SJSA1 (cell line): ENCODE measurements around the gene AGPAT3. TPM values are rescaled to one million over a fixed set of nuclear protein-coding genes. Genes with fewer than 3 reads are reported as not detected.
A peak's percentile ranks its signal among the peaks of the same experiment; 100 is the strongest.

ENCODE experiments used
- DNase-seq, 2 experiments: peaks; one replicate each; pipeline ENCODE4 v3.0.0-alpha.2; 2015 to 2020; ENCODE audit warnings: low spot score in 2 of 2, low read depth in 1 of 2
- H3K27ac ChIP-seq: fragments of 250-450 bp; sonication (Bioruptor Pico); 2 replicates; pipeline ENCODE4 v1.5.1; 2020; ENCODE audit warnings: mild to moderate bottlenecking, moderate library complexity
- H3K27me3 ChIP-seq: fragments of 250-450 bp; sonication (Bioruptor Pico); replicated peaks from 2 replicates; pipeline ENCODE4 v1.5.1; 2020; ENCODE audit warnings: mild to moderate bottlenecking, moderate library complexity
- H3K36me3 ChIP-seq: fragments of 250-450 bp; sonication (Bioruptor Pico); 2 replicates; pipeline ENCODE4 v1.5.1; 2020; ENCODE audit warnings: mild to moderate bottlenecking
- H3K4me1 ChIP-seq: fragments of 250-450 bp; sonication (Bioruptor Pico); replicated peaks from 2 replicates; pipeline ENCODE4 v1.6.1; 2021; ENCODE audit warnings: mild to moderate bottlenecking
- H3K4me3 ChIP-seq: fragments of 250-450 bp; sonication (Bioruptor Pico); 2 replicates; pipeline ENCODE4 v1.5.1; 2020; ENCODE audit warnings: mild to moderate bottlenecking
- H3K9me3 ChIP-seq: fragments of 250-450 bp; sonication (Bioruptor Pico); replicated peaks from 2 replicates; pipeline ENCODE4 v1.5.1; 2020; ENCODE audit warnings: mild to moderate bottlenecking
- total RNA-seq: library from RNA; depleted of rRNA; stranded (reverse); fragments of >200 nt; shearing (Covaris generic); gene quantifications from 2 replicates; pipeline ENCODE4 v1.2.3, GENCODE V29; 2014

The AGPAT3 gene
- total RNA-seq, 1 experiment from 2014 or later = 66.9 TPM

DNA sequence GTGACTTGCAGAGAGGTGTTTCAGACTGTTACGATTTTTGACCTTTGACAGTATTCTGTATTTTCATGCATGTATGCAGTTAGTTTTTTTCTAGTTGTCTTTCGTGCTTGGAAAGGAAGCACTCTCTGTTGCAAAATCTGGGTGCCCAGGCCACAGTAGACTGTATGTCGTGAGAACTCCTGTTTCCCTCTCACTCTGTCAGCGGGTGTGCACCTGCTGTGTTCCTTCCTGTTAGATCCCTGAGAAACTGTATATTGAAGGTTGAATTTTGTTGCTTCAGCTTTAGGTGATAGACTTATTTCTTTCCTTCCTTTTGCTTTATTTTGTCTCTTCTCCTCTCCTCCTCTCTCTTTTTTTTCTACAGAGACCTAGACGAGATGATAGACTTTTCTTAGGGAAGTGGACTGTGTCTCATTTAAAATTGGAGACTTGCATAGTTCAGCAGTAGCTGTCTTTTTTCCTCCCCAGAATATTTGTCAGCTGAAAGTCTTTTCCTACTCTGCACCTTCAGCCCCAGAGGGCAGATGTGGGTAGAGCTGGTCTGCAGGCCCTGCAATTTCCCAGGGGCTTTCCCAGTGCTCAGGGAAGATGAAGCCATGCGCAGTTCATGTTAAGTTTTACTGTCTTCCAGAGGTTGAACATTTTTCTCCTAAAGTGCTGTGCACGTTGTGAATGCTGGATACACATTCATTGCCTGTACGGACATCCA lies 148.5 kb downstream of the AGPAT3 start:
- H3K4me3 ChIP-seq = peak overlapping the region; percentile 100
- H3K27me3 ChIP-seq = no peaks in the 10 kb centered on the region
- peaks cover 18% of the 10 kb centered on the region for H3K36me3 ChIP-seq
- DNase-seq = peak in 1 of 2 experiments; percentile 10
- no peaks in the 10 kb centered on the region; the same call in 1 of the 2 replicates for H3K9me3 ChIP-seq
- H3K4me1 ChIP-seq = peaks cover 22% of the 10 kb centered on the region
- 0 out of 2 replicates have a peak overlapping the region, but pooled peaks have one; percentile 93 for H3K27ac ChIP-seq

- H3K27me3 ChIP-seq = no peaks in the 10 kb centered on the region
- no peak overlapping the region for H3K27ac ChIP-seq
- no peak for DNase-seq
- no peaks in the 10 kb centered on the region for H3K9me3 ChIP-seq
- H3K4me1 ChIP-seq = peaks cover 12% of the 10 kb centered on the region
- H3K4me3 ChIP-seq = no peak overlapping the region
- peaks cover 9% of the 10 kb centered on the region for H3K36me3 ChIP-seq
Measured at GRCh38 chr21:44017601-44018000, 152.6 kb downstream of the AGPAT3 start.

DNA sequence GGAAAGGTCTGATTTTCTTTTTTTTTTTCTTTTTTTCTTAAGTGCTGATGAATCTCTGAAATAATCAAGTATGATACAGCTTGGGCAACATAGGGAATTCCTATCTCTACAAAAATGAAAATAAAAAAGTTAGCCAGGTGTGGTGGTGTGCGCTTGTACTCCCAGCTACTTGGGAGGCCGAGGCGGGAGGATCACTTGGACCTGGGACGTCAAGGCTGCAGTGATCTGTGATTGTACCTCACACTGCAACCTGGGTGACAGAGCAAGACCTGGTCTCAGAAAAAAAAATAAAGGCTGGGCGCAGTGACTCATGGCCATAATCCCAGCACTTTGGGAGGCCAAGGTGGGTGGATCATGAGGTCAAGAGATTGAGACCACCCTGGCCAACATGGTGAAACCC lies 153.1 kb downstream of the AGPAT3 start:
- no peak overlapping the region for H3K4me3 ChIP-seq
- no peak for DNase-seq
- H3K4me1 ChIP-seq = peaks cover 10% of the 10 kb centered on the region
- no peak overlapping the region for H3K27ac ChIP-seq
- no peaks in the 10 kb centered on the region for H3K9me3 ChIP-seq
- peaks cover 6% of the 10 kb centered on the region; the same call in 1 of the 2 replicates for H3K36me3 ChIP-seq
- no peaks in the 10 kb centered on the region for H3K27me3 ChIP-seq

DNA sequence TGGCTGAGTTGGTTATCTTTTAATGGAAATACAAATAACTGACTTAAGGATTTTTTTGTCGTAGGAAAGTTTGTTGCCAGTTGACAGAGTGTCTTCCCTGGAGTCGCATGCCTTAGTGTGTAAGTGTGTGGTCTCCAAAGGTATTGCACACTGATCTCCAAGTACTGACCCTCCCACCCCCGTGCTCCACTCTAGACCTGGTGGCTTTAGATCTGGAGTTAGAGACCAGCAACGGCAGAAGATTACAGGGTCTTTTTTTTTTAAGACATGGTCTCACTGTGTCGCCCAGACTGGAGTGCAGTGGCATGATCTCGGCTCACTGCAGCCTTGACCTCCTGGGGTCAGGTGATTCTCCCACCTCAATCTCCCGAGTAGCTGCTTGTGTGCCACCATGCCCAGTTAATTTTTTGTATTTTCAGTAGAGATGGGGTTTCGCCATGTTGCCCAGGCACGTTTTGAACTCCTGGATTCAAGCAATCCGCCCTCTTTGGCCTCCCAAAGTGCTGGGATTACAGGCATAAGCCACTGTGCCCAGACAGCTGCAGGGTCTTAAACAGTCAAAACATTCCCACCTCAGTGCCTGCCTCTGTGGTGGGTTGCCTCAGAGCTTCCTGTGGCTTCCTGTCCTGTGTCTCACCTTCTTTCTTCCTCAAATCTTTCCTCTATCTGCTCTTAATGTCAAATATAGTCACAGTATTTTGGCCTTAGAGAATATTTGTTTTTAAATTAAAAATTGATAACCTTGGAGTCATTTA lies 154.0 kb downstream of the AGPAT3 start:
- Histone ChIP-seq H3K36me3 (peaks cover 6% of the 10 kb centered on the region), H3K27ac (no peak overlapping the region), H3K9me3 (no peaks in the 10 kb centered on the region), H3K4me1 (peaks cover 2% of the 10 kb centered on the region; the same call in 1 of the 2 replicates), H3K27me3 (no peaks in the 10 kb centered on the region), H3K4me3 (no peak overlapping the region)
- no peak for DNase-seq

- Histone ChIP-seq H3K36me3 (peaks cover 8% of the 10 kb centered on the region), H3K27me3 (no peaks in the 10 kb centered on the region), H3K4me1 (no peaks in the 10 kb centered on the region), H3K27ac (no peak overlapping the region), H3K9me3 (no peaks in the 10 kb centered on the region), H3K4me3 (no peak overlapping the region)
- DNase-seq = no peak
Measured at GRCh38 chr21:44019568-44019958, 154.5 kb downstream of the AGPAT3 start.

DNA sequence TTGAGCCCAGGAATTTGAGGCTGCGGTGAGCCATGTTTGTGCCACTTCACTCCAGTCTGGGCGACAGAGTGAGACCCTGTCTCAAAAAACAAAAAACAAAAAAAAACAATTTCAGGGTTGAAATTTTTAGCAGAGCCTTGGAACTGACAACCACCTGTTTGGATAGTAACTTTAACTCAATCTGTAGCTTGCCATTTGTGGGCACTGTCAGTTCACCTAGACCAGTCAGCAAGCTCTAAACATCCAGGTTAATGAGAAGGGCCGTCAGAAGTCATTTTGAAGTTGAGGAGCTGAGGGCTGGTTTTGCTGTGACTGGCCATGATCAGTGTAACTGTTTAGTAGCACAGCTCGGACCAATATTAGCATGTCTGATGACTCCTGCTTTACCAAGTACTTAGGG lies 155.5 kb downstream of the AGPAT3 start:
- Histone ChIP-seq H3K27ac (no peak overlapping the region), H3K4me3 (no peak overlapping the region), H3K36me3 (peaks cover 6% of the 10 kb centered on the region), H3K4me1 (0 out of 2 replicates have a peak, but pooled peaks cover 6% of the 10 kb centered on the region), H3K9me3 (no peaks in the 10 kb centered on the region), H3K27me3 (no peaks in the 10 kb centered on the region)
- no peak for DNase-seq

DNA sequence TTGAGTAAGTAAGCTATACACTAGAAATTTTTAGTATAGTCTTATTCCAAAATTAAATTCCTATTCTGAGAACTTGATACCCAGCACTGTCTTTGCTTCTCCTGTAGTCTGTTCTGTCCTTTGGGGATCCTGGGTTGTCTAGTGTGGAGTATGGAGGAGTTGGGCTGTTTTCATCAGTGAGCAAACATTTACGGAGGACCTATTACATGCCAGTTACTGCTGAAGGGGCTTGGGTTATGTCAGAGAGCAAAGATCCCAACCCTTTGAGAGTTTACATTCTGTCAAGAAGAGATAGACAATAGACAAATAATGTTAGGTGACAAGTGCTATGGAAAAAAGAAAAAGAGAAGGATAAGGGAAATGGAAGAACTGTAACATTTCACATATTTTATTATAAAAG lies 156.0 kb downstream of the AGPAT3 start:
- Histone ChIP-seq H3K36me3 (peaks cover 6% of the 10 kb centered on the region), H3K27me3 (no peaks in the 10 kb centered on the region), H3K4me3 (no peak overlapping the region), H3K9me3 (no peaks in the 10 kb centered on the region), H3K4me1 (0 out of 2 replicates have a peak, but pooled peaks cover 6% of the 10 kb centered on the region), H3K27ac (no peak overlapping the region)
- DNase-seq = no peak

- Histone ChIP-seq H3K27me3 (no peaks in the 10 kb centered on the region), H3K36me3 (peaks cover 13% of the 10 kb centered on the region; the same call in 1 of the 2 replicates), H3K9me3 (peaks cover 8% of the 10 kb centered on the region; the same call in 1 of the 2 replicates), H3K27ac (no peak overlapping the region), H3K4me3 (no peak overlapping the region), H3K4me1 (0 out of 2 replicates have a peak, but pooled peaks cover 6% of the 10 kb centered on the region)
- DNase-seq = no peak
Measured at GRCh38 chr21:44024257-44024656, 159.2 kb downstream of the AGPAT3 start.

DNA sequence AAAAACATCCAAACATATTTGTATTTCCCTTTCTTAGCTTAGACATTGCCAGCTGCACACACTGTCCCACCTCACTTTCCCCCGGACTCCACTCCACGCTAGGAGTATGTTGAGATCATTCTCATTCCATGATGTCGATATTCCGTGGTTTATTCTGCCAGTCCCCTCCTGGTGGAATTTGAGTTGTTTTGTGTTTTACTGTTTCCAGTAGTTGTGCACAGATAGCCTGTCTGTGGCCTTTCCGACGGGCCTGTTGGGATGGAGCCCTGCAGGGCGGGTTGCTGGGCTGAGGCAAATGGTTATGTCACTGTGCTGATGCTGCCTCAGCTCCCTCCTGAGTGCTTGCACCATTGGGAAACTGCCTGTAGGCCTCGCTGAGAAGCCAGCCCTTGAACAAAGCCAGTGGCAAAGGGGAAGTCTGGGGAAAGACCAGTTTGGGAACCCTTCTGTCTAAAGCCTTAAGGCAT lies 159.9 kb downstream of the AGPAT3 start:
- H3K27me3 ChIP-seq = no peaks in the 10 kb centered on the region
- peaks cover 13% of the 10 kb centered on the region; the same call in 1 of the 2 replicates for H3K36me3 ChIP-seq
- no peak overlapping the region for H3K4me3 ChIP-seq
- H3K4me1 ChIP-seq = 0 out of 2 replicates have a peak, but pooled peaks cover 6% of the 10 kb centered on the region
- H3K9me3 ChIP-seq = peaks cover 8% of the 10 kb centered on the region; the same call in 1 of the 2 replicates
- H3K27ac ChIP-seq = no peak overlapping the region
- DNase-seq = no peak

DNA sequence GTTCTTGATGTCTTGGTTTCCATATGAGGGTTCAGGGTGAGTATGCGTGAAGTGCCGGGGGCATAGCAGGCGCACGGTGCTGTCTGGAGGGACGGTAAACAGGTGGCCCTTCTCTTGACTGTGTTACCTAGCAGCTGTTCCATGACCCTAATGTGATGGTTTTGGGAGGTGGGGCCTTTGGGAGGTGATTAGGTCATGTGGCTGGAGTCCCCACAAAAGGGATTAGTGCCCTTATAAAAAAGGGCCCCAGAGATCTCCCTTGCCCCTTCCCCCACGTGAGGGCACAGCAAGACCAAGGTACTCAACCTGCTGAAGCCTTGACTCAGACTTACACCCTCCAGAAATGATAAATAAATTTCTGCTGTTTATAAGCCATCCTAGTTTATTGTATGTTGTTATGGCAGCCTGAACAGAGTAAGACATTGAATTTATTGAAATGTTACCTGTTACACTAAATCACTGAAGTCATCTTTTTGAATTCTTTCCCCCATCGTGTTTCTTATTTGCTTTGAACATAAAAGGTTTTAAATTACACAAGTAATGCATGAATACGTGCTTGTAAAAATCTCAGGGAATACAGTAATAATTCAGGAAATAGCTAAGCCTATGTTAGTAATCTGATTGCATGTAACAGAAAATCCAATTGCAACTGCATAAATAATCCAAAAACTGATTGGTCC lies 162.7 kb downstream of the AGPAT3 start:
- Histone ChIP-seq H3K4me1 (0 out of 2 replicates have a peak, but pooled peaks cover 6% of the 10 kb centered on the region), H3K27ac (no peak overlapping the region), H3K27me3 (no peaks in the 10 kb centered on the region), H3K4me3 (no peak overlapping the region), H3K36me3 (peaks cover 16% of the 10 kb centered on the region), H3K9me3 (peaks cover 8% of the 10 kb centered on the region; the same call in 1 of the 2 replicates)
- DNase-seq = no peak

DNA sequence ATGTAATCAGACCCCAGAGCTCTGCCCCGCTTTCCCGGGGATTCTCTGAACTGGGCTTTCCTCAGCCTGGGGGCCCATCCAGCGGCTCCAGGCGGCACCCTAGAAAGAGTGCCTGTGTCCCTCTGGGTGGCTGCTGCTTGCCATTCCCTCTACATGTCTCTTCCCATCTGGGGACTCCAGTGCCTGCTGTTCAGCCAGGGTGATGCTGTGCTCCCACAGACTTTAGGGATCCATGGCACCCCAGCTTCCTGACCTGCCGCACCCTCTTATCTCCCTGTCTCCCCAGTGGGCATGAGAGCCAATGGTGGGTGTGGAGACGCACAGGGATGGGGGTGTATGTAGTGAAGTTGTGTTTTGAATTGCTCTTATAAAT lies 163.2 kb downstream of the AGPAT3 start:
- Histone ChIP-seq H3K4me1 (0 out of 2 replicates have a peak, but pooled peaks cover 6% of the 10 kb centered on the region), H3K9me3 (peaks cover 8% of the 10 kb centered on the region; the same call in 1 of the 2 replicates), H3K27me3 (no peaks in the 10 kb centered on the region), H3K27ac (no peak overlapping the region), H3K36me3 (peaks cover 22% of the 10 kb centered on the region), H3K4me3 (no peak overlapping the region)
- DNase-seq = no peak

DNA sequence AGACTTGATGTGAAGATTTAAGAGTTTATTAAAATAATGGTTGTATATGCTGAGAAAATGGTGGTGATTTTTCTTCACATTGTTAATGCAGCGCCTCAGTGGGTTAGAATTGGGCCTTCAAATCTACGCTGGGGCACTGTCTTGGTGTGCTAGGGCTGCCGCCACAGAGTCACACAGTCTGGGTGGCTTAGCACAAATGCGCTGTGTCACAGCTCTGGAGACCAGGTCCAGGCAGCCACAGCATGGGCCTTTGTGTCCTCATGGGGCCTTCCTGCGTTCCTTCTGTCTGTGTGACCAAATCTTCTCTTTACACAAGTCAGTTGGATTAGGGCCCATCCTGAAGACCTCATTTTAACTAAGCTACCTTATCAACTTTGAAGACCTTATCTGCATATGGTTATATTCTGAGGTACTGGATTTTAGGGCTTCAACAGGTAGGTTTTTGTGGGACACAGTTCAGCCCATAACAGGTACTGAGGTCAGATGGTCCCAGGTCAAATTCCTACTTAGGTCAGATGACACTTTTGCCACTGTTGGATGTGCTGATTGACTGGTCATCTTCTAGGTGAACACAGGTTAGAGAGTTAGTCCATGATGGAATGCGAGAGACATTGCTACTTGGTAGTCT lies 164.6 kb downstream of the AGPAT3 start:
- Histone ChIP-seq H3K4me3 (no peak overlapping the region), H3K4me1 (0 out of 2 replicates have a peak, but pooled peaks cover 6% of the 10 kb centered on the region), H3K27ac (no peak overlapping the region), H3K36me3 (peaks cover 29% of the 10 kb centered on the region), H3K9me3 (peaks cover 8% of the 10 kb centered on the region; the same call in 1 of the 2 replicates), H3K27me3 (no peaks in the 10 kb centered on the region)
- no peak for DNase-seq

- no peak overlapping the region for H3K4me3 ChIP-seq
- no peaks in the 10 kb centered on the region for H3K9me3 ChIP-seq
- no peaks in the 10 kb centered on the region for H3K27me3 ChIP-seq
- no peak overlapping the region for H3K27ac ChIP-seq
- no peaks in the 10 kb centered on the region for H3K4me1 ChIP-seq
- DNase-seq = no peak
- peaks cover 64% of the 10 kb centered on the region for H3K36me3 ChIP-seq
Measured at GRCh38 chr21:44035244-44035643, 170.2 kb downstream of the AGPAT3 start.
